Measurements from ENCODE around the gene MEMO1. TPM values are rescaled to one million over a fixed set of nuclear protein-coding genes. Genes with fewer than 3 reads are reported as not detected.

The MEMO1 gene
- total and polyA plus RNA-seq, 4 donors = 22.4 to 32.9 (median 27.3) TPM

GRCh38 chr2:31998731-31999383 is 12.0 kb downstream of the MEMO1 start (continued):
- TF ChIP-seq, protein P1, sequence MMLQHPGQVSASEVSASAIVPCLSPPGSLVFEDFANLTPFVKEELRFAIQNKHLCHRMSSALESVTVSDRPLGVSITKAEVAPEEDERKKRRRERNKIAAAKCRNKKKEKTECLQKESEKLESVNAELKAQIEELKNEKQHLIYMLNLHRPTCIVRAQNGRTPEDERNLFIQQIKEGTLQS (IDR thresholded peaks at IDR 0.05) = no peak
- TF ChIP-seq HNF4G (IDR thresholded peaks at IDR 0.05) = no peak

GRCh38 chr2:31997653-31998052 is 13.2 kb downstream of the MEMO1 start:
- H3K9me3 ChIP-seq (ENCODE audit: control insufficient read depth in 4 of 4, low read length in 3 of 4) = no peaks in the 10 kb centered on the region
- TF ChIP-seq RAD21 (IDR thresholded peaks at IDR 0.05) (no peak), EGR1 (IDR thresholded peaks at IDR 0.05; ENCODE audit: low read depth in 2 of 2) (no peak), RXRA (IDR thresholded peaks at IDR 0.05) (no peak), FOXA2 (IDR thresholded peaks at IDR 0.05) (no peak), GABPA (IDR thresholded peaks at IDR 0.05 in 1 of 2, conservative IDR thresholded peaks at IDR 0.05 in 1 of 2) (no peak), SP1 (IDR thresholded peaks at IDR 0.05) (no peak), JUND (IDR thresholded peaks at IDR 0.05) (no peak), HNF4G (IDR thresholded peaks at IDR 0.05) (no peak), MAX (IDR thresholded peaks at IDR 0.05) (no peak), NR2F2 (IDR thresholded peaks at IDR 0.05) (no peak), YY1 (IDR thresholded peaks at IDR 0.05) (no peak), HNF4A (conservative IDR thresholded peaks at IDR 0.05) (no peak)
- TF ChIP-seq, protein P1 (IDR thresholded peaks at IDR 0.05) = no peak
- TF ChIP-seq, protein P2, sequence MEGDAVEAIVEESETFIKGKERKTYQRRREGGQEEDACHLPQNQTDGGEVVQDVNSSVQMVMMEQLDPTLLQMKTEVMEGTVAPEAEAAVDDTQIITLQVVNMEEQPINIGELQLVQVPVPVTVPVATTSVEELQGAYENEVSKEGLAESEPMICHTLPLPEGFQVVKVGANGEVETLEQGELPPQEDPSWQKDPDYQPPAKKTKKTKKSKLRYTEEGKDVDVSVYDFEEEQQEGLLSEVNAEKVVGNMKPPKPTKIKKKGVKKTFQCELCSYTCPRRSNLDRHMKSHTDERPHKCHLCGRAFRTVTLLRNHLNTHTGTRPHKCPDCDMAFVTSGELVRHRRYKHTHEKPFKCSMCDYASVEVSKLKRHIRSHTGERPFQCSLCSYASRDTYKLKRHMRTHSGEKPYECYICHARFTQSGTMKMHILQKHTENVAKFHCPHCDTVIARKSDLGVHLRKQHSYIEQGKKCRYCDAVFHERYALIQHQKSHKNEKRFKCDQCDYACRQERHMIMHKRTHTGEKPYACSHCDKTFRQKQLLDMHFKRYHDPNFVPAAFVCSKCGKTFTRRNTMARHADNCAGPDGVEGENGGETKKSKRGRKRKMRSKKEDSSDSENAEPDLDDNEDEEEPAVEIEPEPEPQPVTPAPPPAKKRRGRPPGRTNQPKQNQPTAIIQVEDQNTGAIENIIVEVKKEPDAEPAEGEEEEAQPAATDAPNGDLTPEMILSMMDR (IDR thresholded peaks at IDR 0.05; ENCODE audit: low read depth, low read length, missing input control) = no peak
- TF ChIP-seq, protein P3, sequence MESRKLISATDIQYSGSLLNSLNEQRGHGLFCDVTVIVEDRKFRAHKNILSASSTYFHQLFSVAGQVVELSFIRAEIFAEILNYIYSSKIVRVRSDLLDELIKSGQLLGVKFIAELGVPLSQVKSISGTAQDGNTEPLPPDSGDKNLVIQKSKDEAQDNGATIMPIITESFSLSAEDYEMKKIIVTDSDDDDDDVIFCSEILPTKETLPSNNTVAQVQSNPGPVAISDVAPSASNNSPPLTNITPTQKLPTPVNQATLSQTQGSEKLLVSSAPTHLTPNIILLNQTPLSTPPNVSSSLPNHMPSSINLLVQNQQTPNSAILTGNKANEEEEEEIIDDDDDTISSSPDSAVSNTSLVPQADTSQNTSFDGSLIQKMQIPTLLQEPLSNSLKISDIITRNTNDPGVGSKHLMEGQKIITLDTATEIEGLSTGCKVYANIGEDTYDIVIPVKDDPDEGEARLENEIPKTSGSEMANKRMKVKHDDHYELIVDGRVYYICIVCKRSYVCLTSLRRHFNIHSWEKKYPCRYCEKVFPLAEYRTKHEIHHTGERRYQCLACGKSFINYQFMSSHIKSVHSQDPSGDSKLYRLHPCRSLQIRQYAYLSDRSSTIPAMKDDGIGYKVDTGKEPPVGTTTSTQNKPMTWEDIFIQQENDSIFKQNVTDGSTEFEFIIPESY (IDR thresholded peaks at IDR 0.05) = no peak
- TF ChIP-seq, protein P4, sequence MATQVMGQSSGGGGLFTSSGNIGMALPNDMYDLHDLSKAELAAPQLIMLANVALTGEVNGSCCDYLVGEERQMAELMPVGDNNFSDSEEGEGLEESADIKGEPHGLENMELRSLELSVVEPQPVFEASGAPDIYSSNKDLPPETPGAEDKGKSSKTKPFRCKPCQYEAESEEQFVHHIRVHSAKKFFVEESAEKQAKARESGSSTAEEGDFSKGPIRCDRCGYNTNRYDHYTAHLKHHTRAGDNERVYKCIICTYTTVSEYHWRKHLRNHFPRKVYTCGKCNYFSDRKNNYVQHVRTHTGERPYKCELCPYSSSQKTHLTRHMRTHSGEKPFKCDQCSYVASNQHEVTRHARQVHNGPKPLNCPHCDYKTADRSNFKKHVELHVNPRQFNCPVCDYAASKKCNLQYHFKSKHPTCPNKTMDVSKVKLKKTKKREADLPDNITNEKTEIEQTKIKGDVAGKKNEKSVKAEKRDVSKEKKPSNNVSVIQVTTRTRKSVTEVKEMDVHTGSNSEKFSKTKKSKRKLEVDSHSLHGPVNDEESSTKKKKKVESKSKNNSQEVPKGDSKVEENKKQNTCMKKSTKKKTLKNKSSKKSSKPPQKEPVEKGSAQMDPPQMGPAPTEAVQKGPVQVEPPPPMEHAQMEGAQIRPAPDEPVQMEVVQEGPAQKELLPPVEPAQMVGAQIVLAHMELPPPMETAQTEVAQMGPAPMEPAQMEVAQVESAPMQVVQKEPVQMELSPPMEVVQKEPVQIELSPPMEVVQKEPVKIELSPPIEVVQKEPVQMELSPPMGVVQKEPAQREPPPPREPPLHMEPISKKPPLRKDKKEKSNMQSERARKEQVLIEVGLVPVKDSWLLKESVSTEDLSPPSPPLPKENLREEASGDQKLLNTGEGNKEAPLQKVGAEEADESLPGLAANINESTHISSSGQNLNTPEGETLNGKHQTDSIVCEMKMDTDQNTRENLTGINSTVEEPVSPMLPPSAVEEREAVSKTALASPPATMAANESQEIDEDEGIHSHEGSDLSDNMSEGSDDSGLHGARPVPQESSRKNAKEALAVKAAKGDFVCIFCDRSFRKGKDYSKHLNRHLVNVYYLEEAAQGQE (IDR thresholded peaks at IDR 0.05) = no peak
- no peak overlapping the region for H3K4me3 ChIP-seq (ENCODE audit: low read depth in 1 of 3, low read length in 3 of 3)
- no peak overlapping the region for H3K27ac ChIP-seq (ENCODE audit: low read depth in 1 of 2, low read length in 2 of 2)
- no peaks in the 10 kb centered on the region for H3K36me3 ChIP-seq (ENCODE audit: control insufficient read depth in 4 of 4, insufficient read depth in 3 of 4, low read depth in 1 of 4, low read length in 3 of 4)
- H3K27me3 ChIP-seq (ENCODE audit: control insufficient read depth in 4 of 4, insufficient read depth in 4 of 4, low read length in 3 of 4) = no peaks in the 10 kb centered on the region
- no peak for DNase-seq (ENCODE audit: low spot score)
- H3K9ac ChIP-seq (ENCODE audit: low read depth in 1 of 2, low read length in 2 of 2) = no peak overlapping the region
- peaks cover 2 to 9% (median 4%) of the 10 kb centered on the region in 4 donors for H3K4me1 ChIP-seq (ENCODE audit: control insufficient read depth in 4 of 4, insufficient read depth in 4 of 4, low read length in 3 of 4)
- WGBS = 79% methylated on average over 3 of the region's 3 CpGs

Measured in liver (tissue), 9 donors.